Keratinocyte (primary cell): ENCODE measurements around the gene MAN1A2. TPM values are rescaled to one million over a fixed set of nuclear protein-coding genes. Genes with fewer than 3 reads are reported as not detected.
"Not testable (repeated sequence)": the region's sequence is repeated elsewhere in the genome, so short reads cannot be mapped to it uniquely, and the experiment has no call there.

Experiments
- DNase-seq: peaks from one replicate; pipeline ENCODE4 v3.0.0-alpha.2; 2011; ENCODE audit warnings: low read depth, missing footprints, low spot score
- FAIRE-seq: peaks from 2 replicates; lab custom pipeline; 2011; peaks lifted over from hg19 to GRCh38; lab: Jason Lieb, UNC
- H2AFZ ChIP-seq: 2 replicates; pipeline ENCODE4 v1.6.0; 2012; ENCODE audit warnings: low read length, control low read depth, inconsistent platforms; ENCODE audit not compliant: control insufficient read depth
- H3K27ac ChIP-seq: 2 replicates; pipeline ENCODE4 v1.5.1; 2011; ENCODE audit warnings: low read length; ENCODE audit not compliant: control insufficient read depth, insufficient read depth
- H3K27me3 ChIP-seq: 3 replicates; pipeline ENCODE4 v1.6.0; 2011; ENCODE audit warnings: low read length; ENCODE audit not compliant: control insufficient read depth, insufficient read depth; ENCODE audit errors: extremely low read depth
- H3K36me3 ChIP-seq, 2 experiments: 2 replicates in 1 of 2; 3 replicates in 1 of 2; pipeline ENCODE4 v1.5.1; 2011; ENCODE audit warnings: low read length in 2 of 2, mild to moderate bottlenecking in 1 of 2; ENCODE audit not compliant: control insufficient read depth in 2 of 2, insufficient read depth in 2 of 2; ENCODE audit errors: extremely low read depth in 1 of 2
- H3K4me1 ChIP-seq: 3 replicates; pipeline ENCODE4 v1.5.1; 2011; ENCODE audit warnings: low read length; ENCODE audit not compliant: control insufficient read depth, insufficient read depth; ENCODE audit errors: extremely low read depth
- H3K4me2 ChIP-seq: 3 replicates; pipeline ENCODE4 v1.6.0; 2011; ENCODE audit warnings: low read depth, low read length; ENCODE audit not compliant: control insufficient read depth, insufficient read depth; ENCODE audit errors: extremely low read depth
- H3K4me3 ChIP-seq, 3 experiments: fragments of 200-600 bp in 1 of 3; sonication (generic) in 1 of 3; 2 replicates in 2 of 3; 3 replicates in 1 of 3; pipeline ENCODE4 v1.5.1; 2011 to 2016; ENCODE audit warnings: low read length in 3 of 3, mild to moderate bottlenecking in 3 of 3, control low read depth in 2 of 3, inconsistent platforms in 1 of 3, low read depth in 1 of 3, mixed read lengths in 1 of 3, mixed run types in 1 of 3, moderate library complexity in 1 of 3; ENCODE audit not compliant: control insufficient read depth in 2 of 3, insufficient read depth in 2 of 3; ENCODE audit errors: extremely low read depth in 1 of 3
- H3K79me2 ChIP-seq: 2 replicates; pipeline ENCODE4 v1.6.0; 2012; ENCODE audit warnings: low read length; ENCODE audit not compliant: control insufficient read depth, insufficient read depth
- H3K9ac ChIP-seq: 3 replicates; pipeline ENCODE4 v1.6.0; 2011; ENCODE audit warnings: low read length; ENCODE audit not compliant: control insufficient read depth, insufficient read depth; ENCODE audit errors: extremely low read depth
- H3K9me1 ChIP-seq: 3 replicates; pipeline ENCODE4 v1.6.0; 2011; ENCODE audit warnings: low read length; ENCODE audit not compliant: control insufficient read depth, insufficient read depth; ENCODE audit errors: extremely low read depth
- H3K9me3 ChIP-seq: 2 replicates; pipeline ENCODE4 v1.5.1; 2012; ENCODE audit warnings: low read depth, low read length; ENCODE audit not compliant: control insufficient read depth
- H4K20me1 ChIP-seq: 3 replicates; pipeline ENCODE4 v1.6.0; 2011; ENCODE audit warnings: low read length; ENCODE audit not compliant: control insufficient read depth, insufficient read depth; ENCODE audit errors: extremely low read depth
- EZH2 ChIP-seq: IDR thresholded peaks from one replicate; pipeline ENCODE4 v1.6.1; 2012; ENCODE audit warnings: inconsistent platforms, mild to moderate bottlenecking, low read length, moderate library complexity
- dilution Hi-C: fragments of 300-500 bp; cut with MboI; formaldehyde crosslinking; loops from one replicate; pipeline ENCODE4 v1.7.0; 2020; ENCODE audit warnings: low sequenced_read_pairs; ENCODE audit not compliant: extremely low pct_ligation_motif_present
- polyA plus RNA-seq, 5 experiments: library from polyadenylated mRNA; depleted of rRNA in 3 of 5; stranded (reverse) in 3 of 5; stranded (forward) in 1 of 5; unstranded in 1 of 5; fragments of >200 nt; gene quantifications; 1 replicate in 1 of 5; 2 replicates in 3 of 5; 3 replicates in 1 of 5; pipeline versions ENCODE4 v1.2.1 to v1.2.3, GENCODE V29; 2011 to 2012; ENCODE audit warnings: missing spikeins in 2 of 5, low read depth in 1 of 5, low replicate concordance in 1 of 5
- TF ChIP-seq, protein P1 (sequence below), 3 experiments: IDR thresholded peaks in 1 of 3; conservative IDR thresholded peaks in 1 of 3; optimal IDR thresholded peaks in 1 of 3; 2 replicates in 2 of 3; 3 replicates in 1 of 3; pipeline versions ENCODE3 to v1.5.1; 2011; ENCODE audit warnings: low read length in 3 of 3, mild to moderate bottlenecking in 3 of 3, moderate library complexity in 2 of 3, control low read depth in 1 of 3, inconsistent platforms in 1 of 3; ENCODE audit not compliant: insufficient read depth in 2 of 3; ENCODE audit errors: extremely low read depth in 1 of 3

The MAN1A2 gene
- polyA plus RNA-seq, 1 donor (not counting 4 experiments of a cell fraction or from before 2014, with no cell fraction given), result 19.0 TPM

DNA sequence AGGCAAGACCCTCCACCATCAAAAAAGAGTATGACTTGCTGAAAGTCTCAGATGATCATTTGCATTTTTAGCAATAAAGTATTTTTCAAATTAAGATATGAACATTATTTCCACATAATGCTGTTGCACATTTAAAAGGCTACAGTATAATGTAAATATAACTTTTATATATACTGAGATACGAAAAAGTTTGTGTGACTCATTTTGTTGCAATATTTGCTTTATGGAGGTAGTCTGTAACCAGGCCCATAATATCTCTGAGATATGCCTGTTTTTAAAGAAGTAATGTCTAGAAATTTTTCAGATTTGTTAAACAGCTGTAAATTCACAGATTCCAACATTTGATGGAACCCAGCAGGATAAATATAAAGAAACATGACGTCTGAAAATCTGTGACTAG is 86.7 kb downstream of the MAN1A2 start:
- Histone ChIP-seq H2AFZ (no peak overlapping the region), H3K79me2 (no peaks in the 10 kb centered on the region), H3K36me3 (peaks cover 0 to 3% of the 10 kb centered on the region in 2 experiments), H4K20me1 (no peaks in the 10 kb centered on the region), H3K4me3 (no peak overlapping the region), H3K9me1 (no peaks in the 10 kb centered on the region), H3K4me2 (no peak overlapping the region), H3K9me3 (no peaks in the 10 kb centered on the region), H3K4me1 (no peaks in the 10 kb centered on the region), H3K27ac (no peak overlapping the region), H3K27me3 (no peaks in the 10 kb centered on the region), H3K9ac (no peak overlapping the region)
- FAIRE-seq (no peak), DNase-seq (no peak)
- dilution Hi-C loops, result no loop called here
- no peak for TF ChIP-seq EZH2
- TF ChIP-seq, protein P1, sequence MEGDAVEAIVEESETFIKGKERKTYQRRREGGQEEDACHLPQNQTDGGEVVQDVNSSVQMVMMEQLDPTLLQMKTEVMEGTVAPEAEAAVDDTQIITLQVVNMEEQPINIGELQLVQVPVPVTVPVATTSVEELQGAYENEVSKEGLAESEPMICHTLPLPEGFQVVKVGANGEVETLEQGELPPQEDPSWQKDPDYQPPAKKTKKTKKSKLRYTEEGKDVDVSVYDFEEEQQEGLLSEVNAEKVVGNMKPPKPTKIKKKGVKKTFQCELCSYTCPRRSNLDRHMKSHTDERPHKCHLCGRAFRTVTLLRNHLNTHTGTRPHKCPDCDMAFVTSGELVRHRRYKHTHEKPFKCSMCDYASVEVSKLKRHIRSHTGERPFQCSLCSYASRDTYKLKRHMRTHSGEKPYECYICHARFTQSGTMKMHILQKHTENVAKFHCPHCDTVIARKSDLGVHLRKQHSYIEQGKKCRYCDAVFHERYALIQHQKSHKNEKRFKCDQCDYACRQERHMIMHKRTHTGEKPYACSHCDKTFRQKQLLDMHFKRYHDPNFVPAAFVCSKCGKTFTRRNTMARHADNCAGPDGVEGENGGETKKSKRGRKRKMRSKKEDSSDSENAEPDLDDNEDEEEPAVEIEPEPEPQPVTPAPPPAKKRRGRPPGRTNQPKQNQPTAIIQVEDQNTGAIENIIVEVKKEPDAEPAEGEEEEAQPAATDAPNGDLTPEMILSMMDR (optimal IDR thresholded peaks at IDR 0.05 in 1 of 3, IDR thresholded peaks at IDR 0.05 in 1 of 3, conservative IDR thresholded peaks at IDR 0.05 in 1 of 3; ENCODE audit: extremely low read depth in 1 of 3, insufficient read depth in 2 of 3, low read length in 3 of 3), result no peak

- H3K9me1 ChIP-seq, H3K9me3 ChIP-seq, FAIRE-seq, dilution Hi-C loops, H3K4me2 ChIP-seq, H3K27me3 ChIP-seq, H4K20me1 ChIP-seq, H2AFZ ChIP-seq, H3K79me2 ChIP-seq, H3K36me3 ChIP-seq, H3K4me1 ChIP-seq, H3K9ac ChIP-seq, DNase-seq, H3K27ac ChIP-seq, H3K4me3 ChIP-seq: not testable (repeated sequence)
These were observed 91.2 kb downstream of the MAN1A2 start for GRCh38 chr1:117458410-117458809.

DNA sequence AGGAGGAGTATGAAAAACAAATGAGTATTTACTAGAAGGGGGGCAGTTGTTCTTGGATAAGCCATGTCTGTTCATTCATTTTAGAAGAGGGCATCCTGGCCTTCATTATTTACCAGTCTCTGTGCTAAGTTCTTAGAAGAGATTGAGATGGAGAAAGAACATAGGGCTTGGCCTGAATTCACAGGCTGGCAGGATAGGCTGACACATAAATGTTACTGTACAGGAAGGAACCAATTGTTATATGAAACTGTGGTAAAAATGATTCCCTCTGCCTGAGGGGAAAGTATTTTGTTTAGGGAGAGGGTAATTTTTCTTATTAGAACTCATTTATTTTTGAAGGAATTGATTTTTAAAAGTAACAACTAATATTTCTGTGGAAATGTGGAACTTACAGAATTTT is 99.5 kb downstream of the MAN1A2 start:
- Histone ChIP-seq H3K9me3 (no peaks in the 10 kb centered on the region), H3K27me3 (no peaks in the 10 kb centered on the region), H3K4me3 (no peak overlapping the region), H3K36me3 (peaks cover 0 to 1% of the 10 kb centered on the region in 2 experiments), H3K4me1 (peaks cover 12% of the 10 kb centered on the region), H3K9me1 (no peaks in the 10 kb centered on the region), H2AFZ (no peak overlapping the region), H3K9ac (no peak overlapping the region), H3K79me2 (no peaks in the 10 kb centered on the region), H3K4me2 (peak overlapping the region; percentile 2), H3K27ac (no peak overlapping the region), H4K20me1 (no peaks in the 10 kb centered on the region)
- dilution Hi-C loops, result no loop called here
- no peak for DNase-seq
- TF ChIP-seq EZH2, result no peak
- TF ChIP-seq, protein P1 (optimal IDR thresholded peaks at IDR 0.05 in 1 of 3, IDR thresholded peaks at IDR 0.05 in 1 of 3, conservative IDR thresholded peaks at IDR 0.05 in 1 of 3; ENCODE audit: extremely low read depth in 1 of 3, insufficient read depth in 2 of 3, low read length in 3 of 3), result no peak
- FAIRE-seq, result no peak
